ENCODE data around the gene NNMT.

NNMT gene

DNA sequence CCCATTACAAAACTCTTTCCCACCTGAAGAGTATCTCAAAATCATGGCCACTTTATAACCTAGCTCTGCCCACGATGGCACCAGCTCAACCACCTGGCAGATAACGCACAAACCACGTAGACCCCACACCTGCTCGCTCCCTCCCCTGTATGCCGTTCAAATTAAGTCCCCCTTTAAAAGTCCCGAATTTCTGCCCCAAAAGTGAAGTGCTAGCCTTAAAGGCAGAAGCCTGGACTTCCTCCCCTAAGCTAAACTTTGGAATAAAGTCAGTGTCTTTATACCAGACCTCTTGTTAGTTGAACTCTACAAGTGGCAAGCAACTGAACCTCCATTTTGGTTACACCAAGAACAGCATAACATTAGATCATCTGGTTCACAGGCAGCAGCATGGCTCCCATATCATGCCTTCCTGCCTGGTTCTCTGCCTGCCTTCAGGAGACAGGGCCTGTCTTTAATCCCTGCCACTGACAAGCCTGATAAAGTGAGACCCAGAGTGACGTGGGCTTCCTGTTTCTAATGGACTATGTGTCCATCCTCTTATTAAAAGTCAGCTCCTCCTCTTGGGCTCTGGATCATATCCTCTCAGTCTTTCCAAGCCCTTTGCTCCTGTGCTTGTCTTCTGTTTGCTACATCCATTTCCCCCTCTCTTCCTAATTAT is 32.6 kb upstream of the NNMT start:
- DNase-seq = no peak

GRCh38 chr11:114264381-114264780 is 31.8 kb upstream of the NNMT start:
- DNase-seq = no peak

- no peak for DNase-seq
These were observed 30.9 kb upstream of the NNMT start for GRCh38 chr11:114265122-114265878.

- no peak for DNase-seq
These were observed 26.7 kb upstream of the NNMT start for GRCh38 chr11:114269498-114269897.

GRCh38 chr11:114270531-114271270 is 25.5 kb upstream of the NNMT start:
- no peak for DNase-seq

- no peak for DNase-seq
These were observed 24.9 kb upstream of the NNMT start for GRCh38 chr11:114271316-114271715.

GRCh38 chr11:114272311-114272710 is 23.9 kb upstream of the NNMT start:
- no peak for DNase-seq

DNA sequence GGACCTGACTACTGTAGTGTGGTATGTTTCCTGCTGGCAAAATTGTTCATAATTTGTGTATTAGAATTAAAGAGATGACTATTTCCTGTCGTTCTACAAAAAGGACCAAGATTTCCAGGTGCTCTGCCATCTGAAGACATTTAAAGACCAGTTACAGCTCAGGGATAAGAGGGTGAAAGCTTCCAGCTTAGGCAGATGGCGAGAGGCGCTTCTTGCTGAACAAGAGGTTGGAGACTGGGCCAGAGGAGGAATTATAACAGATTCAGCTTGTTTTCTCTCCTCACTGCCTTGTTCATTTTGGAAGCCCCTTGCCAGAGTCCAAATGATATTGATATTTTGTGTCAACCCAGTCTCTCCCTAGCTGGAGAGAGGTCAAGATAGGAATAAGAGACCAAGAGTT is 23.1 kb upstream of the NNMT start:
- no peak for DNase-seq

DNA sequence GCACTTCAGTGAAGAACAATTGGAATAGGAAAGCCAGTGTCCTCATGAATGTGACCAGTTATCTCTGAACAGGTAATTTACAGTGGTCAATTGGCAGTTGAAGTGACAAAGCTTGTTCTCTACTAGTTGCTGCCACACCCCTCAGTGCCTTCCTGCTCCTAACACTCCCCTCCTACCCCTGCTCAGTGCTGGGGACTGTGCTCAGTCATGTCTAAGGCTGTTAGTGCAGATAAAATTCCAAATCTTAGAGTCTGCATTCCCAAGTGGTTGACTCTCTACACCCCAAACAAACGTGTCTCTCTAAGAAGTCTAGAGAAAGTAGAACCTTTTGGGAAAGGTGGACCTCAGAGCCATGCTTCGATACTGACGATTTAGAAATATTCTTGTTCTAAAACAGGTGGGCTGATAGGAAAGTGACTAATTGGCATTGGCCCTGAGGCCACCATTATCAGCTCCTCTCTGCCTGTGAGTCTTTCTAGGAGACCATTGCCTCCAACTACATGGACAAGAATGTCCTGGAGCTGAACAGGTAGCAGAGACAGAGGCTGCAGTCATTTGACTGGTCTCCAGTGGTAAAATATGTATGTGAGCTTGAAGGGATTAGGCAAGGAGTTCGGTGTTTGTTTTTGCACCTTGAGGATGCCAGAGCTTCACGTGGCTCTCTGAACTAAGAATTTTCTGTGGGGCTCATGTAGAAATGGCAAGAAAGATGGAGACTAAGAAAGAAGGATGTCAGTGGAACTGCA is 22.1 kb upstream of the NNMT start:
- no peak for DNase-seq

GRCh38 chr11:114274637-114275036 is 21.6 kb upstream of the NNMT start:
- DNase-seq = no peak

GRCh38 chr11:114275280-114275679 is 20.9 kb upstream of the NNMT start:
- no peak for DNase-seq

GRCh38 chr11:114276077-114276476 is 20.1 kb upstream of the NNMT start:
- no peak for DNase-seq

DNA sequence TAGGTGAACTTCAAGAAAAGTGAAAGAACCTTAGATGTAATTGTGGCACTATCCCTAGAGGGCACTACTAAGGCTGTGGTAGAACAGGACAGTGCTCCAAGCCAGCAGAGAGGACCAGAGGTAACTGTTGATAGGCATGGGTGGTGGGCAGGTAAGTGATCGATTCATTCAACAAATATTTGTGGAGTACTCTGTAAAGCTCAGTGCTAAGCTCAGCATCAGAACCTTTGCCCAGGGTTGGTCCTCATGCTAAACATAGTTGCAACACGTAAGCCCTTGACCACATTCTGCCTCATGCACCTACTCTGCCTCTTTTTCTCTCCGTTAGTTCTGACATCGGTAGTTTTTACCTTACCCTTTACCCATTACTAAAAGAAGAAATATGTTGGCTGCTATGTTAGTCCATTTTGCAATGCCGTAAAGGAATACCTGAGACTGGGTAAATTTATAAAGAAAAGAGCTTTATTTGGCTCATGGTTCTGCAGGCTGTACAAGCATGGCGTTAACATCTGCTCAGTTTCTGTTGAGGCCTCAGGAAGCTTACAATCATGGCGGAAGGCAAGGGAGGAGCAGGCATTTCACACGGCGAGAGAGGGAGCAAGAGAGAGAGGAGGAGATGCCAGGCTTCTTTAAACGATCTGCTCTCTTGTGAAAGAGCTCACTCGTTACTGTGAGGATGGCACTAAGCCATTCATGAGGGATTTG is 18.4 kb upstream of the NNMT start:
- DNase-seq = no peak

- DNase-seq = no peak
These were observed 17.7 kb upstream of the NNMT start for GRCh38 chr11:114278342-114279065.

DNA sequence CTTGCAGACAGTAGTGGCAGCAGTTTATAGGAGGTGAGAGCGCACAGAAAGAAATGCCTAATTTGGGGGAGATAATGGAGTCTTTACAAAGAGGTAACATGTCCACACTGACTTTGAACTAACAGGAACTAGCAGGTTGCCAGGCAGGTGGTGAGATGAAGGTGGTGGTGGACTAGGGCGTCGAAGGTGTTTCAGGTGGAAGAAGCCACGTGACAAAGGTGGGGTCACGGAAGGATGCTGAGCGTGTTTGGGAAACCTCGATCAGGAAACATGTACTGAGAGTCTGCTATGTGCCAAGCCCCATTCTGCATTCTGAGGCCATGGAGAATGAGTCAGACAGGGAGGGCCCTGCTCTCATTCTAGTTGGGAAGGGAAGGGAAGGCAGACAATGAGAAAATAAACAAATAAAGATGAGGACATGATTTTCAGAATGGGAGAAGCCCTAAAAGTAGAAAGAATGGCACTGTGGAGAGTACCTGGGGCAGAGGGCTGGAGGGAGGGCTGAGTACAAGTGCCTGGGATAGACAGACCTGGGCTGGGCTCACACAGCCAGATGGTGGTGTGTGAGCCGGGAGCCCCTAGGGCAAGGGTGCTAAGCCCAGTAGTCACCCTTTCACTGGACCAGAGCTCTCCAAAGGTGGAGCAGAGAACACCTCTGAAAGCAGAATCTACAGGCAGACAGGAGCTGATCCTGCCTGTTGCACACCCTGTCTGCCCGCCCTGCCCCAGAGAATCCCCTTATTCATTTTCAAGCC is 16.2 kb upstream of the NNMT start:
- no peak for DNase-seq

DNA sequence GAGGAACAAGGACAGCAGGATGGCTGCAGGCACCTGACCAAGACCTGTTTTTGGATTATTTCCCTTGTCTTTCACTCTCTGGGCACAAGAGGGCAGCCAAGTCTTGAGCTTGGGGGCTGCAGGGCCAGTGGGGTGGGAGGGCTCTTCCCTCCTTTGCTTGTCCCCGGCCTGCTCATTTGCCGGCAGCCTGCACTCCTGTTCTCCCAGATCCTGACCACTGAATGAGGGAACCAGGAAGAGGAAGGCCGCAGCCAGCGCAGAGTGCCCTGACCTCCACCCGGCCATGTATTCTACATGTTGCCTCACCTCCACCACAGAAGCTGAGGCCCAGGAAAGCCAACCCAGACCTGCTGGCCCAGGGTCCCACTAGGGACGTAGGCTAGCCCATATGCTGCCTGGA is 15.5 kb upstream of the NNMT start:
- DNase-seq = no peak

DNA sequence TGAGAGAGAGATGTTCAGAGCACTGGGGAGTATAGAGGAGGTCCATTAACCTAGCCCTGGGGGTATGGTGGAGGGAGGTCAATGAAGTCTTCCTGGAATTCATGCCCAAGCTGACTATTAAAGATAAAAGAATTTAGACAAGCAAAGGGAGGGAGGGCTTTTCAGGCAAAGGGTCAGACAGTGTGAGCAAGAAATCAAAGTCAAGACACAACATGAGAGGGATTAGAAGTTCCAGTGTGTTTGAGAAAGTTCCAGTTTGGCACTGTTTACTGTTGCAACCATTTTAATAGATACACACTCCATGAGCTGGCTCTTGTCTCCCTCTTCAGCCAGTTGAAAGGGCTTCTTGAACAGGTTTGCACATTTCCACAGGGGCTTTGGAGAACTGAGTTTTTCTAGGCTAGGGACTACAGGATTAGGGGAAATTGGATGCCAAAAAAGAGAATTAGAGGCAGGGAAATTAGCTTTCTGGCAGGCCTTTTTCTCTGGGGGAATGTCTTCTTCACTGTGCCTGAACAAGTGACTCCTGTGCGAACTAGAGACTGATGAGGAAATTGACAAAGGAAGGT is 14.7 kb upstream of the NNMT start:
- no peak for DNase-seq

DNA sequence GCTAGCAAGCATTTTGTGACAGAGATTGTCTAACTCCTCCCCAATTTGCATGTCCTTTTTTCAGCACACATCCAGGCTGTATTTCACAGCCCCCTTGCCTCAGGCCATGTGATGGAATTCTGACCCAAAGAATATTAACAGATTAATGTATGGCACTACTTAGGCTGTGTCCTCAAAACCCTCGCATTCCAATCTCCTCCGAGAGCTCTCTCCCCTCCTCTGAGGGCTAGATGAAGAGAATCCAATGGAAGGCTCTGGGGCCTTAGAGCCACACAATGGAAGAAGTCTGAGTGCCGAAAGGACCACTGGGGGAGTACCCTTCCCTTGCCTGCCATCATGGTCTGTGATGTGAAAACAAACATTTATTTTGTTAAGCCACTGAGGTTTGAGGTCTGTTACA is 13.7 kb upstream of the NNMT start:
- DNase-seq = no peak

- DNase-seq = no peak
These were observed 12.8 kb upstream of the NNMT start for GRCh38 chr11:114283422-114283821.

GRCh38 chr11:114284021-114284420 is 12.2 kb upstream of the NNMT start:
- DNase-seq = no peak

- DNase-seq = no peak
These were observed 11.3 kb upstream of the NNMT start for GRCh38 chr11:114284914-114285313.
